22Rv1 (cell line): Measurements from ENCODE around the gene POT1.

Experiments
- H3K27ac ChIP-seq: fragments of 450-650 bp; 2 replicates; pipeline ENCODE4 v1.5.1; 2017
- CTCF ChIP-seq: fragments of 450-650 bp; IDR thresholded peaks from 2 replicates; pipeline ENCODE4 v1.5.1; 2017; ENCODE audit warnings: mild to moderate bottlenecking
- ZFX ChIP-seq: fragments of 450-650 bp; IDR thresholded peaks from 2 replicates; pipeline ENCODE4 v1.6.1; 2017; ENCODE audit warnings: antibody characterized with exemption, borderline replicate concordance

Gene POT1

GRCh38 chr7:124839687-124840086 lies 89.9 kb downstream of the POT1 start:
- no peak overlapping the region for H3K27ac ChIP-seq
- TF ChIP-seq ZFX (no peak), CTCF (no peak)

GRCh38 chr7:124836173-124836572 lies 93.5 kb downstream of the POT1 start:
- H3K27ac ChIP-seq = no peak overlapping the region
- TF ChIP-seq ZFX (no peak), CTCF (no peak)

GRCh38 chr7:124818807-124819206 lies 110.8 kb downstream of the POT1 start:
- H3K27ac ChIP-seq = no peak overlapping the region
- no peak for TF ChIP-seq CTCF

GRCh38 chr7:124813994-124814798 lies 115.4 kb downstream of the POT1 start:
- H3K27ac ChIP-seq = no peak overlapping the region
- TF ChIP-seq CTCF = no peak
- TF ChIP-seq ZFX = no peak

GRCh38 chr7:124812764-124813163 lies 116.9 kb downstream of the POT1 start:
- no peak for TF ChIP-seq ZFX
- TF ChIP-seq CTCF = no peak
- no peak overlapping the region for H3K27ac ChIP-seq

- TF ChIP-seq CTCF (no peak), ZFX (no peak)
- no peak overlapping the region for H3K27ac ChIP-seq
Measured at GRCh38 chr7:124811341-124811740, 118.3 kb downstream of the POT1 start.

- TF ChIP-seq ZFX (no peak), CTCF (no peak)
- no peak overlapping the region for H3K27ac ChIP-seq
Measured at GRCh38 chr7:124810605-124811004, 119.0 kb downstream of the POT1 start.
